WTC11 (cell line): ENCODE results near the gene ZNF362. TPM values are rescaled to one million over a fixed set of nuclear protein-coding genes. Genes with fewer than 3 reads are reported as not detected.

Experiments used
- ATAC-seq: fragments of 200-7000 bp; cut with Tn5 transposase; 2 replicates; pipeline ENCODE4 v1.10.0; 2021; ENCODE audit warnings: mild to moderate bottlenecking, moderate library complexity
- CTCF ChIA-PET: fragments of 300-600 bp; sonication (Branson Sonifier 250); formaldehyde crosslinking; loops from one replicate; lab custom pipeline; 2021; ENCODE audit warnings: antibody characterized with exemption; lab: Charles Lee
- POLR2A ChIA-PET: fragments of 350-600 bp; sonication (Branson Sonifier 250); formaldehyde crosslinking; loops from one replicate; lab custom pipeline; 2021; ENCODE audit warnings: antibody characterized with exemption; lab: Charles Lee
- DNase-seq: peaks from one replicate; pipeline ENCODE4 v3.0.0; 2021; ENCODE audit warnings: low spot score
- H3K27ac Mint-ChIP-seq: 2 replicates; pipeline ENCODE4 v1.8.0; 2021; ENCODE audit warnings: mixed read lengths
- H3K27me3 Mint-ChIP-seq: 2 replicates; pipeline ENCODE4 v1.8.0; 2021; ENCODE audit warnings: low read depth, mild to moderate bottlenecking, moderate library complexity, mixed read lengths
- H3K36me3 Mint-ChIP-seq: 2 replicates; pipeline ENCODE4 v1.8.0; 2021; ENCODE audit warnings: mixed read lengths
- H3K4me1 Mint-ChIP-seq: 2 replicates; pipeline ENCODE4 v1.8.0; 2022; ENCODE audit warnings: mixed read lengths
- H3K4me3 Mint-ChIP-seq: 2 replicates; pipeline ENCODE4 v1.8.0; 2021; ENCODE audit warnings: mild to moderate bottlenecking, moderate library complexity, mixed read lengths
- H3K9me3 Mint-ChIP-seq: 2 replicates; pipeline ENCODE4 v1.8.0; 2021; ENCODE audit warnings: mixed read lengths
- CREB1 ChIP-seq: sonication (generic); formaldehyde crosslinking; IDR thresholded peaks from 2 replicates; pipeline ENCODE4 v1.8.0; 2023; ENCODE audit warnings: mild to moderate bottlenecking, missing genetic modification reagents
- EMX1 ChIP-seq: fragments of 250-450 bp; sonication (Bioruptor Pico); IDR thresholded peaks from 2 replicates; pipeline ENCODE4 v1.8.0; 2021; ENCODE audit warnings: mild to moderate bottlenecking
- ETV6 ChIP-seq: sonication (generic); formaldehyde crosslinking; IDR thresholded peaks from 2 replicates; pipeline ENCODE4 v1.8.1; 2022; ENCODE audit warnings: mild to moderate bottlenecking, missing genetic modification reagents
- FOXK1 ChIP-seq: sonication (generic); formaldehyde crosslinking; IDR thresholded peaks from 2 replicates; pipeline ENCODE4 v1.8.0; 2022; ENCODE audit warnings: mild to moderate bottlenecking, moderate library complexity, missing genetic modification reagents
- GABPB1 ChIP-seq: sonication (generic); formaldehyde crosslinking; IDR thresholded peaks from 2 replicates; pipeline ENCODE4 v1.8.1; 2023; ENCODE audit warnings: mild to moderate bottlenecking, missing genetic modification reagents
- HMGA2 ChIP-seq: fragments of 250-450 bp; sonication (Bioruptor Pico); IDR thresholded peaks from 2 replicates; pipeline ENCODE4 v1.4.0; 2021; ENCODE audit warnings: mild to moderate bottlenecking, moderate library complexity
- JAZF1 ChIP-seq: fragments of 250-450 bp; sonication (Bioruptor Pico); IDR thresholded peaks from 2 replicates; pipeline ENCODE4 v1.9.0; 2021; ENCODE audit warnings: moderate library complexity, mild to moderate bottlenecking, inconsistent platforms
- MYBL2 ChIP-seq: sonication (generic); formaldehyde crosslinking; IDR thresholded peaks from 2 replicates; pipeline ENCODE4 v1.8.1; 2023; ENCODE audit warnings: mild to moderate bottlenecking, moderate library complexity, missing genetic modification reagents
- NFE2L1 ChIP-seq: sonication (generic); formaldehyde crosslinking; IDR thresholded peaks from 2 replicates; pipeline ENCODE4 v1.8.1; 2023; ENCODE audit warnings: missing genetic modification reagents
- NR2C2 ChIP-seq: sonication (generic); formaldehyde crosslinking; IDR thresholded peaks from 2 replicates; pipeline ENCODE4 v1.8.0; 2022; ENCODE audit warnings: mild to moderate bottlenecking, missing genetic modification reagents
- NR3C1 ChIP-seq: sonication (generic); formaldehyde crosslinking; conservative IDR thresholded peaks from 2 replicates; pipeline ENCODE4 v1.8.1; 2023; ENCODE audit warnings: low read depth, mild to moderate bottlenecking, missing genetic modification reagents
- SMAD3 ChIP-seq: sonication (generic); formaldehyde crosslinking; IDR thresholded peaks from 2 replicates; pipeline ENCODE4 v1.8.0; 2022; ENCODE audit warnings: missing genetic modification reagents, mild to moderate bottlenecking, borderline replicate concordance
- SMAD4 ChIP-seq: sonication (generic); formaldehyde crosslinking; IDR thresholded peaks from 2 replicates; pipeline ENCODE4 v1.8.0; 2022; ENCODE audit warnings: mild to moderate bottlenecking, missing genetic modification reagents
- TCF7 ChIP-seq: sonication (generic); formaldehyde crosslinking; IDR thresholded peaks from 2 replicates; pipeline ENCODE4 v1.8.0; 2022; ENCODE audit warnings: mild to moderate bottlenecking, low read depth, missing genetic modification reagents, moderate library complexity
- TEAD1 ChIP-seq: sonication (generic); formaldehyde crosslinking; IDR thresholded peaks from 2 replicates; pipeline ENCODE4 v1.8.0; 2022; ENCODE audit warnings: mild to moderate bottlenecking, missing genetic modification reagents
- ZBTB21 ChIP-seq: sonication (generic); formaldehyde crosslinking; IDR thresholded peaks from 2 replicates; pipeline ENCODE4 v1.8.1; 2023; ENCODE audit warnings: mild to moderate bottlenecking, missing genetic modification reagents, borderline replicate concordance
- ZNF121 ChIP-seq: sonication (generic); formaldehyde crosslinking; IDR thresholded peaks from 2 replicates; pipeline ENCODE4 v1.8.0; 2023; ENCODE audit warnings: missing genetic modification reagents
- total RNA-seq: library from RNA; stranded (reverse); gene quantifications from 3 replicates; pipeline ENCODE4 v1.2.3, GENCODE V29; 2021
- TF ChIP-seq, protein P1 (sequence below): sonication (generic); formaldehyde crosslinking; IDR thresholded peaks from 2 replicates; pipeline ENCODE4 v1.8.0; 2022; ENCODE audit warnings: missing genetic modification reagents
- TF ChIP-seq, protein P2 (sequence below): fragments of 250-450 bp; sonication (Bioruptor Pico); IDR thresholded peaks from 2 replicates; pipeline ENCODE4 v1.9.0; 2021; ENCODE audit warnings: mild to moderate bottlenecking, borderline replicate concordance
- TF ChIP-seq, protein P3 (sequence below): sonication (generic); formaldehyde crosslinking; conservative IDR thresholded peaks from 2 replicates; pipeline ENCODE4 v1.8.1; 2023; ENCODE audit warnings: mild to moderate bottlenecking, low read depth, missing genetic modification reagents, moderate library complexity
- TF ChIP-seq, protein P4 (sequence below): fragments of 250-450 bp; sonication (Bioruptor Pico); IDR thresholded peaks from 2 replicates; pipeline ENCODE4 v1.8.0; 2021; ENCODE audit warnings: mild to moderate bottlenecking
- TF ChIP-seq, protein P5 (sequence below): sonication (generic); formaldehyde crosslinking; IDR thresholded peaks from 2 replicates; pipeline ENCODE4 v1.8.0; 2022; ENCODE audit warnings: mild to moderate bottlenecking, missing genetic modification reagents

Gene ZNF362
- total RNA-seq, 1 experiment from 2014 or later, result 24.2 TPM

DNA sequence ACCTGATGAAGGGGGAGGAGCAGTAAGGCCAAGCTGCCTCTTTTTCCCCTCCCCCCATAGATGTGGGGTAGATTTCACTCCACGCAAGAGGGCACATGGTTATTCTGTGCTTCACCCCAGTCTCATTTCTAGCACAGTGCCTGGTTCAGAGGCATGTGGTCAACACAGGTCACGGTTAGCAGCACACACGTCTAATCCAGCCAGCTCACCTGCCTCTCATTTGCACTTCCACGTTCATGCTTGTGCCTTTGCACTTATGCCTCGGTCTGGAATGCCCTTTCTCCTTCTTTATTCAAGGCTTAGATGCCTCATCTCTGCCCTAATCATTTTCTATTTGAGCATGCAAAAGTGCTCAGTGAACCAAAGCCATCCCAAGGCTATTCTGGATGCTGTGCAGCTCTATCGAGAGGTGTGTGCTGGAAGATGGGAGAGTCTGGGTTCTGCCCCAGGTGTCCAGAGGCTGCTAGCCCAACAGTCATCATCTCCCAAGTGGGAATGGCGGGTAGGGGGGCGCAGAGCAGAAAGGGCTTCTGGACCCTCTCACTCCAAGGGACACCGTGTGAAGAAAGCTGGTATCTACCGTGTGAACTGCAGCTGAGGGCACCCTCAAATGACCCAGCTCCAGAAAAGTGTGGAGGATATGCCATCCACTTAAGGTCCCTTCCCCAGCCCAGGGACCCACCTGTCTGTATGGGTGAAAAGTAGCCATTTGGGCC lies 66.7 kb downstream of the ZNF362 start (continued):
- TF ChIP-seq, protein P1, sequence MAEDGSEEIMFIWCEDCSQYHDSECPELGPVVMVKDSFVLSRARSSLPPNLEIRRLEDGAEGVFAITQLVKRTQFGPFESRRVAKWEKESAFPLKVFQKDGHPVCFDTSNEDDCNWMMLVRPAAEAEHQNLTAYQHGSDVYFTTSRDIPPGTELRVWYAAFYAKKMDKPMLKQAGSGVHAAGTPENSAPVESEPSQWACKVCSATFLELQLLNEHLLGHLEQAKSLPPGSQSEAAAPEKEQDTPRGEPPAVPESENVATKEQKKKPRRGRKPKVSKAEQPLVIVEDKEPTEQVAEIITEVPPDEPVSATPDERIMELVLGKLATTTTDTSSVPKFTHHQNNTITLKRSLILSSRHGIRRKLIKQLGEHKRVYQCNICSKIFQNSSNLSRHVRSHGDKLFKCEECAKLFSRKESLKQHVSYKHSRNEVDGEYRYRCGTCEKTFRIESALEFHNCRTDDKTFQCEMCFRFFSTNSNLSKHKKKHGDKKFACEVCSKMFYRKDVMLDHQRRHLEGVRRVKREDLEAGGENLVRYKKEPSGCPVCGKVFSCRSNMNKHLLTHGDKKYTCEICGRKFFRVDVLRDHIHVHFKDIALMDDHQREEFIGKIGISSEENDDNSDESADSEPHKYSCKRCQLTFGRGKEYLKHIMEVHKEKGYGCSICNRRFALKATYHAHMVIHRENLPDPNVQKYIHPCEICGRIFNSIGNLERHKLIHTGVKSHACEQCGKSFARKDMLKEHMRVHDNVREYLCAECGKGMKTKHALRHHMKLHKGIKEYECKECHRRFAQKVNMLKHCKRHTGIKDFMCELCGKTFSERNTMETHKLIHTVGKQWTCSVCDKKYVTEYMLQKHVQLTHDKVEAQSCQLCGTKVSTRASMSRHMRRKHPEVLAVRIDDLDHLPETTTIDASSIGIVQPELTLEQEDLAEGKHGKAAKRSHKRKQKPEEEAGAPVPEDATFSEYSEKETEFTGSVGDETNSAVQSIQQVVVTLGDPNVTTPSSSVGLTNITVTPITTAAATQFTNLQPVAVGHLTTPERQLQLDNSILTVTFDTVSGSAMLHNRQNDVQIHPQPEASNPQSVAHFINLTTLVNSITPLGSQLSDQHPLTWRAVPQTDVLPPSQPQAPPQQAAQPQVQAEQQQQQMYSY, result no peak
- TF ChIP-seq FOXK1 (CRISPR knock-in tag) (no peak), TCF7 (CRISPR knock-in tag) (no peak), JAZF1 (CRISPR knock-in tag) (no peak), SMAD3 (no peak), CREB1 (CRISPR knock-in tag) (no peak), SMAD4 (CRISPR knock-in tag) (no peak)
- TF ChIP-seq, protein P2, sequence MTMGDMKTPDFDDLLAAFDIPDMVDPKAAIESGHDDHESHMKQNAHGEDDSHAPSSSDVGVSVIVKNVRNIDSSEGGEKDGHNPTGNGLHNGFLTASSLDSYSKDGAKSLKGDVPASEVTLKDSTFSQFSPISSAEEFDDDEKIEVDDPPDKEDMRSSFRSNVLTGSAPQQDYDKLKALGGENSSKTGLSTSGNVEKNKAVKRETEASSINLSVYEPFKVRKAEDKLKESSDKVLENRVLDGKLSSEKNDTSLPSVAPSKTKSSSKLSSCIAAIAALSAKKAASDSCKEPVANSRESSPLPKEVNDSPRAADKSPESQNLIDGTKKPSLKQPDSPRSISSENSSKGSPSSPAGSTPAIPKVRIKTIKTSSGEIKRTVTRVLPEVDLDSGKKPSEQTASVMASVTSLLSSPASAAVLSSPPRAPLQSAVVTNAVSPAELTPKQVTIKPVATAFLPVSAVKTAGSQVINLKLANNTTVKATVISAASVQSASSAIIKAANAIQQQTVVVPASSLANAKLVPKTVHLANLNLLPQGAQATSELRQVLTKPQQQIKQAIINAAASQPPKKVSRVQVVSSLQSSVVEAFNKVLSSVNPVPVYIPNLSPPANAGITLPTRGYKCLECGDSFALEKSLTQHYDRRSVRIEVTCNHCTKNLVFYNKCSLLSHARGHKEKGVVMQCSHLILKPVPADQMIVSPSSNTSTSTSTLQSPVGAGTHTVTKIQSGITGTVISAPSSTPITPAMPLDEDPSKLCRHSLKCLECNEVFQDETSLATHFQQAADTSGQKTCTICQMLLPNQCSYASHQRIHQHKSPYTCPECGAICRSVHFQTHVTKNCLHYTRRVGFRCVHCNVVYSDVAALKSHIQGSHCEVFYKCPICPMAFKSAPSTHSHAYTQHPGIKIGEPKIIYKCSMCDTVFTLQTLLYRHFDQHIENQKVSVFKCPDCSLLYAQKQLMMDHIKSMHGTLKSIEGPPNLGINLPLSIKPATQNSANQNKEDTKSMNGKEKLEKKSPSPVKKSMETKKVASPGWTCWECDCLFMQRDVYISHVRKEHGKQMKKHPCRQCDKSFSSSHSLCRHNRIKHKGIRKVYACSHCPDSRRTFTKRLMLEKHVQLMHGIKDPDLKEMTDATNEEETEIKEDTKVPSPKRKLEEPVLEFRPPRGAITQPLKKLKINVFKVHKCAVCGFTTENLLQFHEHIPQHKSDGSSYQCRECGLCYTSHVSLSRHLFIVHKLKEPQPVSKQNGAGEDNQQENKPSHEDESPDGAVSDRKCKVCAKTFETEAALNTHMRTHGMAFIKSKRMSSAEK (CRISPR knock-in tag), result no peak

DNA sequence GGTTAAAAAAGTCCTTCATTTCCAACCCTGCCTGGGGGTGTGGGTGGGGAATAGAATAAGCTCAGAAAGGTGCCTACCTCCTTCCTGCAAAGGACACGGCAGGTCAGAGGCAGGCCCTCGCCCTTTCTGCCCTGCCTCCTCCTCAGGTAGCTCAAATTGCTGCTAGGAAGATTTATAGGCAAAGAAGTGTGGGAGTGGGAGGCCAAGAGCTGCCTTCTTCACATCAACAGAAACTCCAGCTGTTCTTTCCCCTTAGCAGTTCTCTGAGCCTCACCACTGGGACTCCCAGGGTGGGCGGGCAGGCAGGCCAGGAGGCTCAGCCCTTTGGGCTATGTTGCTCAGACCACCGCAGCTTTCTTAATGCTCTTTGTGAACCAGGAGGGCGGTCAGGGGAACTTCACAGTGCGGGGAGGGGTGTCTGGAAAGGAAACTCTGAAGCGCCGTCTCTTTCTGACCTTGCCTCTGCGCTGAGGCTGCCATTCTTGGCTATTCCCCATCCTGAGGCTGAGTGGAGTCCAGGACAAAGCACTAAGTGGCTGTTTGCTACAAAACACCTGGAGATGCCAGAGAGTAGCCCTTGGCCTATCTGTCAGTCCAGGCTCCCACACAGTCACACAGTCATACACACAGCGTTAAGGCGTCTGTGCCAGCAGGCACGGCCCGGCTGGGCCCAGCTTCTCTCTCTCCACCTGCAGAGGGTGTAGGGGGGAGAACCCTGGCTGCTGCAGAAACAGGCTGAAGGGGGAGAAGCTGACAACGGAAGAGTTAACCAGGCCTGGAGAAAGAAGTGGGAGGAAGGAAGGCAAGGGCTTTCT lies 67.6 kb downstream of the ZNF362 start:
- ChIA-PET POLR2A (no interaction called here), CTCF (interaction anchor here (0.7 to 2.9 kb wide), 6 partner anchors 11 to 266 kb away, joined by 3 to 13 read pairs (median 4); no protein-coding TSS in a partner anchor)
- no peaks in the 10 kb centered on the region for H3K4me1 Mint-ChIP-seq
- H3K27me3 Mint-ChIP-seq, result no peaks in the 10 kb centered on the region; the same call in 1 of the 2 replicates
- ATAC-seq, result no peak
- no peaks in the 10 kb centered on the region for H3K9me3 Mint-ChIP-seq
- H3K36me3 Mint-ChIP-seq, result no peaks in the 10 kb centered on the region
- no peak overlapping the region for H3K27ac Mint-ChIP-seq
- DNase-seq, result no peak
- no peak overlapping the region for H3K4me3 Mint-ChIP-seq
- TF ChIP-seq MYBL2 (no peak), GABPB1 (no peak), ETV6 (no peak), HMGA2 (CRISPR knock-in tag) (no peak), NR2C2 (CRISPR knock-in tag) (no peak), ZBTB21 (no peak), TEAD1 (CRISPR knock-in tag) (no peak), EMX1 (CRISPR knock-in tag) (no peak), NR3C1 (CRISPR knock-in tag) (no peak), NFE2L1 (no peak), ZNF121 (CRISPR knock-in tag) (no peak)
- TF ChIP-seq, protein P3, sequence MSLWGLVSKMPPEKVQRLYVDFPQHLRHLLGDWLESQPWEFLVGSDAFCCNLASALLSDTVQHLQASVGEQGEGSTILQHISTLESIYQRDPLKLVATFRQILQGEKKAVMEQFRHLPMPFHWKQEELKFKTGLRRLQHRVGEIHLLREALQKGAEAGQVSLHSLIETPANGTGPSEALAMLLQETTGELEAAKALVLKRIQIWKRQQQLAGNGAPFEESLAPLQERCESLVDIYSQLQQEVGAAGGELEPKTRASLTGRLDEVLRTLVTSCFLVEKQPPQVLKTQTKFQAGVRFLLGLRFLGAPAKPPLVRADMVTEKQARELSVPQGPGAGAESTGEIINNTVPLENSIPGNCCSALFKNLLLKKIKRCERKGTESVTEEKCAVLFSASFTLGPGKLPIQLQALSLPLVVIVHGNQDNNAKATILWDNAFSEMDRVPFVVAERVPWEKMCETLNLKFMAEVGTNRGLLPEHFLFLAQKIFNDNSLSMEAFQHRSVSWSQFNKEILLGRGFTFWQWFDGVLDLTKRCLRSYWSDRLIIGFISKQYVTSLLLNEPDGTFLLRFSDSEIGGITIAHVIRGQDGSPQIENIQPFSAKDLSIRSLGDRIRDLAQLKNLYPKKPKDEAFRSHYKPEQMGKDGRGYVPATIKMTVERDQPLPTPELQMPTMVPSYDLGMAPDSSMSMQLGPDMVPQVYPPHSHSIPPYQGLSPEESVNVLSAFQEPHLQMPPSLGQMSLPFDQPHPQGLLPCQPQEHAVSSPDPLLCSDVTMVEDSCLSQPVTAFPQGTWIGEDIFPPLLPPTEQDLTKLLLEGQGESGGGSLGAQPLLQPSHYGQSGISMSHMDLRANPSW (CRISPR knock-in tag), result no peak
- TF ChIP-seq, protein P4, sequence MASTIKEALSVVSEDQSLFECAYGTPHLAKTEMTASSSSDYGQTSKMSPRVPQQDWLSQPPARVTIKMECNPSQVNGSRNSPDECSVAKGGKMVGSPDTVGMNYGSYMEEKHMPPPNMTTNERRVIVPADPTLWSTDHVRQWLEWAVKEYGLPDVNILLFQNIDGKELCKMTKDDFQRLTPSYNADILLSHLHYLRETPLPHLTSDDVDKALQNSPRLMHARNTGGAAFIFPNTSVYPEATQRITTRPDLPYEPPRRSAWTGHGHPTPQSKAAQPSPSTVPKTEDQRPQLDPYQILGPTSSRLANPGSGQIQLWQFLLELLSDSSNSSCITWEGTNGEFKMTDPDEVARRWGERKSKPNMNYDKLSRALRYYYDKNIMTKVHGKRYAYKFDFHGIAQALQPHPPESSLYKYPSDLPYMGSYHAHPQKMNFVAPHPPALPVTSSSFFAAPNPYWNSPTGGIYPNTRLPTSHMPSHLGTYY (CRISPR knock-in tag), result no peak
- TF ChIP-seq, protein P5, sequence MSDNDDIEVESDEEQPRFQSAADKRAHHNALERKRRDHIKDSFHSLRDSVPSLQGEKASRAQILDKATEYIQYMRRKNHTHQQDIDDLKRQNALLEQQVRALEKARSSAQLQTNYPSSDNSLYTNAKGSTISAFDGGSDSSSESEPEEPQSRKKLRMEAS, result no peak
